ENCODE measurements around the gene ACOT12.
"Not testable (repeated sequence)": the region's sequence is repeated elsewhere in the genome, so short reads cannot be mapped to it uniquely, and the experiment has no call there.

DNA sequence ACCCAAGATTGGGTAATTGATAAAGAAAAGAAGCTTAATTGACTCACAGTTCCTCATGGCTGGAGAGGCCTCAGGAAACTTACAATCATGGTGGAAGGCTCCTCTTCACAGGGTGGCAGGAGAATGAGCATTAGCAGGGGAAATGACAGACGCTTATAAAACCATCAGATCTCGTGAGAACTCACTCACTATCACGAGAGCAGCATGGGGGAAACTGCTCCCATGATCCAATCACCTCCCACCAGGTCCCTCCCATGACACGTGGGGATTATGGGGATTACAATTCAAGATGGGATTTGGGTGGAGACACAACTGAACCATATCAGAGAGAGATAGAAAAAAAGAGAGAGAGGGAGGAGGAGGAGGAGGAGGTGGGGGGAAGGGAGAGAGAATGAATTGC, 13.9 kb upstream of the ACOT12 start:
- not testable (repeated sequence) for TF ChIP-seq RBM39 (optimal IDR thresholded peaks at IDR 0.05; ENCODE audit: low read depth, low read length); CREB1 (IDR thresholded peaks at IDR 0.05); CREB1 (CRISPR knock-in tag; IDR thresholded peaks at IDR 0.05); TAF1 (IDR thresholded peaks at IDR 0.05; ENCODE audit: control insufficient read depth, extremely low read depth, insufficient read depth, low read length, severe bottlenecking); SMC3 (conservative IDR thresholded peaks at IDR 0.05; ENCODE audit: insufficient read depth, low read depth, low read length); SAFB2 (IDR thresholded peaks at IDR 0.05; ENCODE audit: borderline replicate concordance, low read depth, low read length, severe bottlenecking); ZBTB7A (IDR thresholded peaks at IDR 0.05; ENCODE audit: borderline replicate concordance, control insufficient read depth, low read depth, low read length); ZNF239 (CRISPR knock-in tag; IDR thresholded peaks at IDR 0.05); HIVEP1 (CRISPR knock-in tag; IDR thresholded peaks at IDR 0.05); ZBED1 (IDR thresholded peaks at IDR 0.05); FOXJ3 (CRISPR knock-in tag; IDR thresholded peaks at IDR 0.05)
- TF ChIP-seq, protein P1, sequence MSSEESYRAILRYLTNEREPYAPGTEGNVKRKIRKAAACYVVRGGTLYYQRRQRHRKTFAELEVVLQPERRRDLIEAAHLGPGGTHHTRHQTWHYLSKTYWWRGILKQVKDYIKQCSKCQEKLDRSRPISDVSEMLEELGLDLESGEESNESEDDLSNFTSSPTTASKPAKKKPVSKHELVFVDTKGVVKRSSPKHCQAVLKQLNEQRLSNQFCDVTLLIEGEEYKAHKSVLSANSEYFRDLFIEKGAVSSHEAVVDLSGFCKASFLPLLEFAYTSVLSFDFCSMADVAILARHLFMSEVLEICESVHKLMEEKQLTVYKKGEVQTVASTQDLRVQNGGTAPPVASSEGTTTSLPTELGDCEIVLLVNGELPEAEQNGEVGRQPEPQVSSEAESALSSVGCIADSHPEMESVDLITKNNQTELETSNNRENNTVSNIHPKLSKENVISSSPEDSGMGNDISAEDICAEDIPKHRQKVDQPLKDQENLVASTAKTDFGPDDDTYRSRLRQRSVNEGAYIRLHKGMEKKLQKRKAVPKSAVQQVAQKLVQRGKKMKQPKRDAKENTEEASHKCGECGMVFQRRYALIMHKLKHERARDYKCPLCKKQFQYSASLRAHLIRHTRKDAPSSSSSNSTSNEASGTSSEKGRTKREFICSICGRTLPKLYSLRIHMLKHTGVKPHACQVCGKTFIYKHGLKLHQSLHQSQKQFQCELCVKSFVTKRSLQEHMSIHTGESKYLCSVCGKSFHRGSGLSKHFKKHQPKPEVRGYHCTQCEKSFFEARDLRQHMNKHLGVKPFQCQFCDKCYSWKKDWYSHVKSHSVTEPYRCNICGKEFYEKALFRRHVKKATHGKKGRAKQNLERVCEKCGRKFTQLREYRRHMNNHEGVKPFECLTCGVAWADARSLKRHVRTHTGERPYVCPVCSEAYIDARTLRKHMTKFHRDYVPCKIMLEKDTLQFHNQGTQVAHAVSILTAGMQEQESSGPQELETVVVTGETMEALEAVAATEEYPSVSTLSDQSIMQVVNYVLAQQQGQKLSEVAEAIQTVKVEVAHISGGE (CRISPR knock-in tag; IDR thresholded peaks at IDR 0.05): not testable (repeated sequence)
- TF ChIP-seq, protein P2, sequence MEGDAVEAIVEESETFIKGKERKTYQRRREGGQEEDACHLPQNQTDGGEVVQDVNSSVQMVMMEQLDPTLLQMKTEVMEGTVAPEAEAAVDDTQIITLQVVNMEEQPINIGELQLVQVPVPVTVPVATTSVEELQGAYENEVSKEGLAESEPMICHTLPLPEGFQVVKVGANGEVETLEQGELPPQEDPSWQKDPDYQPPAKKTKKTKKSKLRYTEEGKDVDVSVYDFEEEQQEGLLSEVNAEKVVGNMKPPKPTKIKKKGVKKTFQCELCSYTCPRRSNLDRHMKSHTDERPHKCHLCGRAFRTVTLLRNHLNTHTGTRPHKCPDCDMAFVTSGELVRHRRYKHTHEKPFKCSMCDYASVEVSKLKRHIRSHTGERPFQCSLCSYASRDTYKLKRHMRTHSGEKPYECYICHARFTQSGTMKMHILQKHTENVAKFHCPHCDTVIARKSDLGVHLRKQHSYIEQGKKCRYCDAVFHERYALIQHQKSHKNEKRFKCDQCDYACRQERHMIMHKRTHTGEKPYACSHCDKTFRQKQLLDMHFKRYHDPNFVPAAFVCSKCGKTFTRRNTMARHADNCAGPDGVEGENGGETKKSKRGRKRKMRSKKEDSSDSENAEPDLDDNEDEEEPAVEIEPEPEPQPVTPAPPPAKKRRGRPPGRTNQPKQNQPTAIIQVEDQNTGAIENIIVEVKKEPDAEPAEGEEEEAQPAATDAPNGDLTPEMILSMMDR (IDR thresholded peaks at IDR 0.05 in 2 of 3, conservative IDR thresholded peaks at IDR 0.05 in 1 of 3; ENCODE audit: insufficient read depth in 2 of 3, low read depth in 1 of 3, low read length in 3 of 3): not testable (repeated sequence)

Measured in K562 (cell line).